Natural killer cell (primary cell): Measurements from ENCODE around the gene EIF1B. TPM values are rescaled to one million over a fixed set of nuclear protein-coding genes. Genes with fewer than 3 reads are reported as not detected.

Experiments
- ATAC-seq, 3 donors: fragments of 150-1000 bp in 2 of 3; fragments of 200-7000 bp in 1 of 3; cut with Tn5 transposase; 1 replicate in 1 of 3; 2 replicates in 2 of 3; pipeline ENCODE4 v1.10.0; 2021; ENCODE audit warnings: mild to moderate bottlenecking in 2 of 3, moderate library complexity in 2 of 3
- DNase-seq, 2 donors: peaks; one replicate each; pipeline versions ENCODE4 v3.0.0 to v3.0.0-alpha.2; 2013 to 2021; ENCODE audit warnings: mixed read lengths in 1 of 2
- H3K27ac ChIP-seq: one replicate; pipeline ENCODE4 v1.5.1; 2013; ENCODE audit warnings: mild to moderate bottlenecking, low read length
- H3K27me3 ChIP-seq: one replicate; pipeline ENCODE4 v1.6.1; 2013; ENCODE audit warnings: low read length; ENCODE audit not compliant: control insufficient read depth, insufficient read depth
- H3K36me3 ChIP-seq: one replicate; pipeline ENCODE4 v1.6.1; 2013; ENCODE audit warnings: low read length; ENCODE audit not compliant: control insufficient read depth, insufficient read depth
- H3K4me1 ChIP-seq: one replicate; pipeline ENCODE4 v1.6.1; 2013; ENCODE audit warnings: low read length; ENCODE audit not compliant: control insufficient read depth, insufficient read depth
- H3K4me3 ChIP-seq: one replicate; pipeline ENCODE4 v1.5.1; 2013; ENCODE audit warnings: low read length
- H3K9me3 ChIP-seq: one replicate; pipeline ENCODE4 v1.6.1; 2013; ENCODE audit warnings: low read length; ENCODE audit not compliant: control insufficient read depth, insufficient read depth
- H3K27ac Mint-ChIP-seq, 2 donors: one replicate each; pipeline ENCODE4 v1.8.0; 2022; ENCODE audit warnings: mild to moderate bottlenecking in 2 of 2, mixed read lengths in 2 of 2, moderate library complexity in 1 of 2
- H3K27me3 Mint-ChIP-seq, 2 donors: one replicate each; pipeline ENCODE4 v1.8.0; 2022; ENCODE audit warnings: low read depth in 2 of 2, mixed read lengths in 2 of 2
- H3K36me3 Mint-ChIP-seq: one replicate; pipeline ENCODE4 v1.8.0; 2022; ENCODE audit warnings: mixed read lengths
- H3K4me1 Mint-ChIP-seq, 2 donors: one replicate each; pipeline ENCODE4 v1.8.0; 2022; ENCODE audit warnings: mixed read lengths in 2 of 2
- H3K4me3 Mint-ChIP-seq: one replicate; pipeline ENCODE4 v1.8.0; 2022; ENCODE audit warnings: mild to moderate bottlenecking, moderate library complexity, mixed read lengths
- H3K9me3 Mint-ChIP-seq, 2 donors: one replicate each; pipeline ENCODE4 v1.8.0; 2022; ENCODE audit warnings: mixed read lengths in 2 of 2
- CTCF ChIP-seq: fragments of 200-600 bp; IDR thresholded peaks from one replicate; pipeline ENCODE4 v1.8.0; 2022; ENCODE audit warnings: antibody characterized with exemption
- WGBS: methylation state at CpG from one replicate; pipeline ENCODE4 v1.1.7; 2013; ENCODE audit warnings: missing lambda C conversion rate; ENCODE audit not compliant: insufficient coverage; 5-methylcytosine and 5-hydroxymethylcytosine counted together
- intact Hi-C: fragments of 100-400 bp; cut with micrococcal nuclease; formaldehyde crosslinking; loops from one replicate; pipeline ENCODE4 v1.14.2; 2022
- total RNA-seq, 4 donors: library from RNA; stranded (reverse); fragments of 120-200 nt in 1 of 4; gene quantifications; one replicate each; pipeline versions ENCODE4 v1.2.3 to v1.2.4, GENCODE V29; 2013 to 2022

The EIF1B gene
- total RNA-seq, 3 donors from 2014 or later (not counting 1 experiment from before 2014, with no cell fraction given): 52.9 to 67.3 (median 55.1) TPM

GRCh38 chr3:40341671-40342070, 32.2 kb downstream of the EIF1B start:
- H3K27me3 Mint-ChIP-seq: peaks cover 5 to 10% of the 10 kb centered on the region in 2 donors
- no peak for TF ChIP-seq CTCF
- intact Hi-C loops: no loop called here
- no peak overlapping the region for H3K27ac Mint-ChIP-seq
- no peak for DNase-seq
- no peaks in the 10 kb centered on the region for H3K36me3 Mint-ChIP-seq
- Histone ChIP-seq H3K36me3 (no peaks in the 10 kb centered on the region), H3K27ac (no peak overlapping the region), H3K27me3 (no peaks in the 10 kb centered on the region), H3K9me3 (no peaks in the 10 kb centered on the region), H3K4me3 (no peak overlapping the region), H3K4me1 (no peaks in the 10 kb centered on the region)
- H3K4me1 Mint-ChIP-seq: no peaks in the 10 kb centered on the region
- no peak overlapping the region for H3K4me3 Mint-ChIP-seq
- H3K9me3 Mint-ChIP-seq: no peaks in the 10 kb centered on the region
- ATAC-seq: no peak

DNA sequence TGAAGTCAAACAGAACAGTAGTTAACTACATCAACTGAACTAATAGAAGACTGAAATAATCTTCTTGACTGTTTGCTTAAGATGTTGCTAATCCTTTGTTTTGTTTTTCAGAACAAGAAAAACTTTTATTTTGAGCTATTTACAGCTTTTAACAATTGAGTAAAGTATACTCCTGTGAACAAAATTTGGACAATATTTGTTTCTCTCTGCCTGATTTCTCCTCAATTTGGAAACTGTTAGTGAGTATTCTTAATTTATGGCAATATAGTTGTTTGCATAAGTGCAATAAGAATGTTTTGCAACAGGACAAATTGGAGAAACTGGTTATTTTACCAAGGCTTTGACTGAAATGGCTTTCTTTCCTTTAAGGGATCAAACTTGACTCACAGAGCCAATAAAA, 41.0 kb downstream of the EIF1B start:
- TF ChIP-seq CTCF: no peak
- intact Hi-C loops: no loop called here
- no peak overlapping the region for H3K4me3 ChIP-seq
- H3K27ac Mint-ChIP-seq: no peak overlapping the region
- no peaks in the 10 kb centered on the region for H3K4me1 Mint-ChIP-seq
- no peaks in the 10 kb centered on the region for H3K9me3 ChIP-seq
- H3K36me3 Mint-ChIP-seq: no peaks in the 10 kb centered on the region
- H3K9me3 Mint-ChIP-seq: peaks cover 0 to 2% of the 10 kb centered on the region in 2 donors
- DNase-seq (no peak), ATAC-seq (no peak)
- peaks cover 4% of the 10 kb centered on the region for H3K27me3 ChIP-seq
- no peak overlapping the region for H3K27ac ChIP-seq
- no peaks in the 10 kb centered on the region for H3K4me1 ChIP-seq
- peaks cover 13 to 19% of the 10 kb centered on the region in 2 donors for H3K27me3 Mint-ChIP-seq
- H3K36me3 ChIP-seq: no peaks in the 10 kb centered on the region
- no peak overlapping the region for H3K4me3 Mint-ChIP-seq

DNA sequence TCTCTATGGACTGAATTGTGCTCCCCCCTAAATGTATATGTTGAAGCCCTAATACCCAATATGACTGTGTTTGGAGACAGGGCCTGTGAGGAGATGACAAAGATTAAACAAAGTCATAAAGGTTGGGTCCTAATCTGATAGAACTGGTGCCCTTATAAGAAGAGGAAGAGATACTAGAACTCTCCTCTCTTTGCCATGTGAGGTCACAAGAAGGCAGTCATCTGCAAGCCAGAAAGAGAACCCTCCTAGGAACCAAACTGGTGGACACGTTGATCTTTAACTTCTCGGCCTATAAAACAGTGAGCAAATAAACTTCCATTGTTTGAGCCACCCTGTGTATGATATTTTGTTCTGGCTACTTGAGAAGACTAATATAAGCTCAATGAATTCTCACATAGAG, 45.9 kb downstream of the EIF1B start:
- Mint-ChIP-seq H3K9me3 (peaks cover 0 to 2% of the 10 kb centered on the region in 2 donors), H3K27me3 (peaks cover 13 to 19% of the 10 kb centered on the region in 2 donors), H3K4me3 (no peak overlapping the region), H3K36me3 (no peaks in the 10 kb centered on the region), H3K27ac (no peak overlapping the region), H3K4me1 (no peaks in the 10 kb centered on the region)
- no peak overlapping the region for H3K4me3 ChIP-seq
- no peaks in the 10 kb centered on the region for H3K9me3 ChIP-seq
- H3K27ac ChIP-seq: no peak overlapping the region
- WGBS: no CpG with 5 or more reads among the region's 2 CpGs
- no peak for DNase-seq
- no peaks in the 10 kb centered on the region for H3K36me3 ChIP-seq
- TF ChIP-seq CTCF: no peak
- no peak for ATAC-seq
- intact Hi-C loops: no loop called here
- peaks cover 4% of the 10 kb centered on the region for H3K27me3 ChIP-seq
- no peaks in the 10 kb centered on the region for H3K4me1 ChIP-seq

GRCh38 chr3:40358454-40358853, 48.9 kb downstream of the EIF1B start:
- DNase-seq: no peak
- Histone ChIP-seq H3K4me3 (no peak overlapping the region), H3K27me3 (no peaks in the 10 kb centered on the region), H3K36me3 (no peaks in the 10 kb centered on the region), H3K9me3 (no peaks in the 10 kb centered on the region), H3K4me1 (no peaks in the 10 kb centered on the region), H3K27ac (no peak overlapping the region)
- ATAC-seq: no peak
- Mint-ChIP-seq H3K4me3 (no peak overlapping the region), H3K9me3 (no peaks in the 10 kb centered on the region), H3K27ac (no peak overlapping the region), H3K4me1 (no peaks in the 10 kb centered on the region), H3K36me3 (no peaks in the 10 kb centered on the region), H3K27me3 (peaks cover 13 to 19% of the 10 kb centered on the region in 2 donors)
- 100% methylated on average over 1 of the region's 1 CpG for WGBS
- TF ChIP-seq CTCF: no peak
- intact Hi-C loops: no loop called here

Other genes with a start within 250 kb of the EIF1B start
- gene ENTPD3, start 77.5 kb downstream of the EIF1B start, total RNA-seq: not detected
- gene RPL14, start 147.6 kb downstream of the EIF1B start, total RNA-seq: 1,000 to 10,000 TPM; 1,298 to 1,589 (median 1,441) TPM
- gene ZNF619, start 167.4 kb downstream of the EIF1B start, total RNA-seq: 10 to 100 TPM in 2 of 3 donors, 1 to 10 TPM in 1; 9.5 to 14.3 (median 10.9) TPM
- 1 to 10 TPM; 3.3 to 7.4 (median 6.0) TPM for gene ZNF620, start 196.3 kb downstream of the EIF1B start, total RNA-seq
- 10 to 100 TPM; 27.7 to 33.5 (median 31.0) TPM for gene ZNF621, start 215.3 kb downstream of the EIF1B start, total RNA-seq